Glomerular visceral epithelial cell (primary cell): Measurements from ENCODE around the gene BCL2L13.

Experiments used
- DNase-seq: peaks from one replicate; pipeline ENCODE4 v3.0.0-alpha.2; 2016; ENCODE audit errors: extremely low spot score

BCL2L13 gene

GRCh38 chr22:17726006-17726927 lies 87.7 kb downstream of the BCL2L13 start:
- no peak for DNase-seq

DNA sequence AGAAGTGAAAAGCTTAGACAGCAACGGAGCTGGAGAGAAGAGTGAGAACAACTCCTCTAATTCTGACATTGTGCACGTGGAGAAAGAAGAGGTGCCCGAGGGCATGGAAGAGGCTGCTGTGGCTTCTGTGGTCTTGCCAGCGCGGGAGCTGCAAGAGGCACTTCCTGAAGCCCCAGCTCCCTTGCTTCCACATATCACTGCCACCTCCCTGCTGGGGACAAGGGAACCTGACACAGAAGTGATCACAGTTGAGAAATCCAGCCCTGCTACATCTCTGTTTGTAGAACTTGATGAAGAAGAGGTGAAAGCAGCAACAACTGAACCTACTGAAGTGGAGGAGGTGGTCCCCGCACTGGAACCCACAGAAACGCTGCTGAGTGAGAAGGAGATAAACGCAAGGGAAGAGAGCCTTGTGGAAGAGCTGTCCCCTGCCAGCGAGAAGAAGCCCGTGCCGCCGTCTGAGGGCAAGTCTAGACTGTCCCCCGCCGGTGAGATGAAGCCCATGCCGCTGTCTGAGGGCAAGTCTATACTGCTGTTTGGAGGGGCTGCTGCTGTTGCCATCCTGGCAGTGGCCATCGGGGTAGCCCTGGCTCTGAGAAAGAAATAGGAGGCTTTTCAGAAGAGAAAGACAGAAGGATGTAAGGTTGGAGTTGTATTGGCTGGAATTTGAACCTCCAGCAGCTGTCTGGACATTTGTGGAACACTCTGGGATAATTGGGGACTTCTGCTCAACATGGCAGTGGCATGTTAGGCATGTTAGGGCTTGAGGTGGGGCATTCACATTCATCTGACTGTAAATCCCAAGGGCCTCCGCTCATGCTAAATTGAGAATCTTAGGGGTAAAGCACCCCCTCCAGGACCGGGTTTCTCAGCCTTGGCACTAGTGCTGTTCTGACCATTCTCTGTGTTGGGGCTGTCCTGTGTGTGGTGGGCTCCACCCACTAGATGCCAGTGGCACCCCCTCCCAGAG lies 88.7 kb downstream of the BCL2L13 start:
- no peak for DNase-seq

DNA sequence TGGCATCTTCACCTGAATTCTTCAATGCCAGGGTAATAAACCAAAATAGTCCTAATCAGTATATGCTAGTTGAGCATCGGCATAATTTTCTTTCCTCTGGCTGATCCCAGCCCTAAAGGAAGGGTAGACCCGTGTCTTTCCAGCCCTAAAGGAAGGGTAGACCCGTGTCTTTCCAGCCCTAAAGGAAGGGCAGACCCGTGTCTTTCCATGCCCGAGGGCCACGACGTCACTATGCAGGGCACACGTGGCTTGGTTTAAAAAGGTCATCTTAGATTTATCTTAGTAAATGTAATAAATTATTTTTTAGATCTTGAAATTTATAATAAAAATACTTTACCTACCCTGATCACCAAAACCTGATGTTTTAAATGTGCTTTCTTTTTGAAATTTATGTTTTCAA lies 90.2 kb downstream of the BCL2L13 start:
- DNase-seq, result no peak

DNA sequence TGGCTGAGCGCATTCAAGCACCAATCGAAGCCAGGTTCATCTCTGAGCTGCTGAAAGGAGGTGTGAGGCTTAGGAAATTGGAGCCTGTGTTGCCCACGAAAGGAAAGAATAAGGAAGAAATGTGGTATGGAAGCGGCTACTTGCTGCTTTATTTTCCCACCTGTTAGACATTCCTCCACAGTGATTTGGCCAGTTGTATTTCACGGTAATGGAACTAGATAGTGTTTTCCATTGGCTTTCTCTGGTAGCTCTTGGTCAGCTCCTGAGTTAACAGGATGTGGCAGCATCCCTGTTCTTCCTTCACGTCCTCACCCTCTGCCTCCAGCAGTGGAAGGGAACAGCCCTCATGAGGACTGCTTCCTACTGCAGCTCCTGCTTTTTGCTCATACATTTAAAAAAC lies 91.0 kb downstream of the BCL2L13 start:
- DNase-seq, result no peak

GRCh38 chr22:17732251-17732854 lies 93.8 kb downstream of the BCL2L13 start:
- no peak for DNase-seq

DNA sequence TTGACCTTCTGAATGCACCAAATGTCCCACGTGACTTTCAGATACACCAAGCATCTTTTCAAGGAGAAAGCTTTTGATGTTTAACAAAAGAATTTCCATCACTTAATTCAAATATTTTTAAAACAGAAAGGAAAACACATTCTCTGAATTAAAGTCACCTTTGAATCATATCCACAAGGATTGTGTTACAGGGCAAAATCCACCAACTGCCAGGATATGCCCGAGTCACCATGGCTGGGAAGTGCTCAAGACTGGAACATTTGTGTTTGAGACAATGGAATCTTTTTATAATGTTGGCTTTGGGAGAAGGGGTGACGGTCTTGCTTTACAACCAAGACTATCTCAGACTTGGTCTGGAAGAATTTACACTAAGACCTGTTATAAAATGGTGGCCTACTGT lies 94.9 kb downstream of the BCL2L13 start:
- no peak for DNase-seq

DNA sequence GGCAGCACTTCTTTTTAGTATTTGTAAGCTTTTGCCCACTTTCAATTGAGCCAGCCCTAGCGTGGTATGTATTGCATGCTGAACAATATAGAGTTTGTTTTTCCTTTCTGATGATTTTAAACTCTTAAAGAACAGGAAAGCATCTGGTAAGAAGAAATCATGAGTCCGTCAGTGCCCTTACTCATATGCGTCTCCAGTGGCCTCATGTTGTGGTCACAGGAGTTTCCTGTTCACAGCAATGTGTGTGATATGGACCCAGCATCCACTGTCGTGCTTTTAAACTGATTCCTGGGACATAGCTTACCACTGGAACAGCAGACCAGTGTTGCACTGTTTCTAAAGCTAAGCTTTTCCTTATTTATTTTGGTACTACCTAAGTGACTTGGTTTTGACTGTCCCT lies 95.6 kb downstream of the BCL2L13 start:
- DNase-seq, result peak; percentile 27

DNA sequence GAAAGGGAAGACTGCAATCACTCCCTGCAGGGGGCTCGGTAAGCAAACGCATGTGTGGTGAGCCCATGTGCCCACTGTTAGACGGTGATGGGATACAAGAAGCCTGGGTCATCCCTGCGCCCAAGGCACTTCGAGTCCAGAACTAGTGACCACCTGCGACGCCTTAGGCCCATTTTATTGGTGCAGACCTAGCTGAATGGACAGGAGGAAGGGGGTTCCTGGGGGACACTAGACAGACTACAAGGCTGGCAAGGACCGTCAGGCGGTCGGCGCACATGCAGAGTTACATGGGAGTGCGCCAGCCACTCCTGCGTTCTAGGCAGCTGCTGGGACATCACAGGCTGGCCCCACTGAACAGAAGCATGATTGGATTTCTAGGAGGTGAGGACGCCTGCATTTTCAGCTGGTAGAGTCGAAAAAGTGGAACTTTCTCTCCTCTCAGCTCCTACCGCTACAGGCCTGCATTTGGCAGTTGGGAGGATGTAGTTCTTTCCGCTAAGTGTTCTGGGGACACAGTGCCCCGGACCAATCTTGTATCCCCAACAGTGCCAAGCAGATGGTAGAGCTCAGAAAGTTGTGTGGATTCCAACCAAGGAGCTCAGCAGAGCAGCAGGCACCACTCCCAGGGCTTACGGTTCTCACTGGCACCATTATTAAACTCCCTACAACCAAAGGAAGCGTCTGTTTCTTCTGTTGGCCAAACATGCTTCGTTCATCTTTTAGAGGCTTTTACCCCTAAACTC lies 100.0 kb downstream of the BCL2L13 start:
- no peak for DNase-seq

DNA sequence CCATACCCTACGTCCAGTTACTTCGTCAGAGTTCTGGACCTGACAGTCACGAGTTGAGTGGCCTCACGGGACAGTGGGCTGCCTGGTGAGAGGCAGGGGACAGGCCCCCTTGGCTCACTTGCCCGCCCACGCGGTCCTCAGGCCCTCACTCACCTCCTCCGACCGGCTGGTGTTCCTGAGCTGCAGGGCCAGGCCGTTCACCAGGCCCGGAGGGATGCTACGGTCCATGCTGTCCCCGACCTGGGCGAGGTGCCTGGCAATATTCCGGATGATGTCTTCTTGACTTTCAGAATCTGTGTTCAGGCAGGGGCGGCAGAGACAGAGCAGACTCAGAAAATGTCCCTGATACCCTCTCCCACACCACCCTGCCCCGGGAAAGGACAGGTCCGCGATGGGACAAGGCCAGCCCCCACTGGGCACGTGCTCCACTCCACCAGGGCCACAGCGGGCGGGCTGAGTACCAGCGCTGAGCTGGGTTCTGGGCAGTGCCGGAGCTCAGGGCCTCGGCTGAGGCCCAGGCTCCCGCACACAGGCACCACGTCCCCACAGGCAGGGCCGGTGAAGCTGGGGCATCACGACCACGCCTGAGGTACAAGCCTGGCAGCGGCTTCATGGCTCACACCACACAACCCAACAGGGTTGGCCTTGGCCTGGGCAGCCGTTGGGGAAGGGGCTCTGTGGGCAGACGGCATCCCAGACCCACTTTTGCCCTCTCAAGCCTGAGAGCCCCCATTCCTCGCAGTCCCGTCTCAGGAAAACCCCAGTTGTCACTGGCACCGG lies 100.8 kb downstream of the BCL2L13 start:
- no peak for DNase-seq

DNA sequence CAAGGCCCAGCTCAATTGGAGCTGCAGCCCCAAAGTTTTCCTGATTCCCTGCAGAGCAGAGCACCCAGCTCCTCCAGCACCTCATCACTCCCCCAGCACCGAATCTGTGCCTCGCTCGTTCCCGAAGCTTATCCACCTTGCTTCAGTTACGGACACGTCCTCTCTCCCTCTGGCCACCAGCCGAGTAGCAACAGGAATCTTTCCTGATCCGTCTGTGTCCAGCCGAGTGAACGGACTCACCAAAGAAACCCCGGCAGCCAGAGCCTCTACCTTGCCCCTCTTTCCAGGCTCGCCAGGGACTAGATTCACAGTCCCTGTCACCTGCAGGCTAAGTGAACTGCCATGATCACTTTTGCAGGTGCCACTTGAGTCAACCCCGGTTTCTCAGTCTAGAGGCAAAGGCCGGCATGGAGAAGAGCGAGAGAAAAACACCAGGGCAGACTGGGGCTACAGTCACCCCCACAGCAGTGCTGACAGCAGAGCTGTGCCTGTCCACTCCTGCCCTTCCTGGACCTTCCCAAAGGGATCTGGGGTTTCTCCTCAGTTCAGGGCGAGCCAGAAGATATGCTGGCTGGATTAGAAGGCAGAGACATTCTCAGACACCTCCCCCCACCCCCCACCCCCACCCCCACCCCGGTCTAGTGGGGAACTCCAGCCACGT lies 103.4 kb downstream of the BCL2L13 start:
- no peak for DNase-seq

DNA sequence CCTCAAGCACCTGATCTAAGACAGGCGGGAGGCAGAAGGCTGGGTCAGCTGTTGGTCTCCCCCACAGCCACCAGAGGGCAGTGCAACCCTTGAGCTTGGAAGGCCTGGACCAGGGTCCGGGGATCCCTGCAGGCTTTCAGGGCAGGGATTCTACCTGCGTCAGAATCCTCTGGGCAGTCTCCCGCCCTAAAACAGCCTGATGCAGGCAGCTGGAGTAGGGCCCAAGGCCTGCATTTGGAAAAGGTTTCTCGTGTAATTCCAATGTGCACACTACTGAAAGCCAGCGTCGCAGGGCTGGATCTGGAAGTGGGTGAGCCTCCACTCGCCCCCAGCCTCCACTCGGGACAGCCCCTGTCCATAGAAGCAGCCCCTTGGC lies 104.0 kb downstream of the BCL2L13 start:
- DNase-seq, result peak; percentile 66

DNA sequence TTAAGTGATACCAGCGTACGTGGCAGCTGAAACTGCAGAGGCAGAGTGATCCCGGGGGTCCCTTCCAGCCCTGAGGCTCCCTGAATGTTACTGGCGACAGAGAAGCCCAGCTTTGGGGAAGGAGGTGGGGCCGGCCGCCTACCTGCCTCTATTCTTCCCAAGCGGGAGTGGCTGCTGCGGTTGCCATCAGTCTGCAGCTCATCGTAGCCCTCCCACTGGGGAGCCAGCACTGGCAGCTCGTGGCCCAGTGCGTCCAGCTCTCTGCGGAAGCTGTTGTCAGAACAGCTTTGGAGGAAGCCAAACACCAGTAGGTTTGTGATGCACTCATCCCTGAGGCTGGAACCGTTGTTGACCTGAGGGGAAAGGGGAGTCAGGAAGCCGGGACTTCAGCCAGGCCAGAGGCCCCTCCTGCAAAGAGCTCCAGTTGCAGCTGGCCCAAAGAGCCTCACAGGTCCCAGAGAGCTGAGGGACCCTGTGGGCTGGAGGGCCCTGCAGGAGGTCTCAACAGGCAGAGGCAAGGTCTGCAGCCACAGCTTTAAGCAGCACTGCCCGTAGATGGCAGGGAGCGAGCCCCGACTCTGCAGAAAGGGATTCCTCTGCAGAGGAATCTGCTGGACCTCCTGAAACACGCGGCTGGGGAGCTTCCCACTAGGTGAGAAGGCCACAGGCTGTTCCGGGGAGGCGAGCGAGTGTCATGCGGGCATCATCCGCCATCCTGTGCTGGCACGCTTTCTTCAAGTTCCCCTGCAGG lies 105.3 kb downstream of the BCL2L13 start:
- no peak for DNase-seq

GRCh38 chr22:17744430-17744829 lies 105.9 kb downstream of the BCL2L13 start:
- DNase-seq, result no peak

- no peak for DNase-seq
These were observed 108.4 kb downstream of the BCL2L13 start for GRCh38 chr22:17746916-17747315.

DNA sequence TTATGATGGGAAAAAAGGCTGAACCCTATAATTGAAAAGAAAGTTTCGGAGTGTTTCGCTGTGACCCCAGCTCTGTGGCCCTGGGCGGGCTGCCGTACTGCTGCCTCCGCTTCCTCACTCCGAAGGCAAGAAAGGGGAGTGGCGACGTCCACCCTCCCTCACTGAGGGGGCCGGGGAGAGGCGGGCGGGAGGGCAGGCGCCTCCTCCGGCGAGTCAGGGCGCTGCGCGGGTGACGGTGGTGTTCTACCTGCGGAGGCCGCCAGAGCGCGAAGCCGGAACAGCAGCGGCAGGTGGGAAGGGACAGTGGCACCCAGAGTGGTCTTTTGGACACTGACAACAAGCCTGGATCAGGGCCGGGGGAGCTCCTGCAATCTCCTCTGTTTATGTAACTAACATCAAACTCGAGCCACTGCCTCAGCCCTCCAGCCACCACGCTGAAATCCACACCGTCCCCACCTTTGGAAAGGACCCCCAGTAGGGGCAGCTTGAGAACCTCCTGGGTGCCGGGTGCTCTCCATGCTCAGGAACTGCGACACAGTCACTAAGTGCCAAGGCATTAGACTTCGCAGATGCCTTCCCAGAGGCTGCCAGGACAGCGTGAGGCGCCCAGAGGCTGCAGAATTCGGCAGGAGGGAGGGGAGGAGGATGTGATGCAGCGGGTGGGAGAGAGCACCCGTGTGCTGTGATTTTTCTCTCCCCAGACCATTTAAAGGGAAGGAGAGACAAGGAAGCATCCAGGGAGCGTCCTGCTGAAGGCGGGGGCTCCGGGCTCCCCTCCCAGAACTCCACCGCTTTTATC lies 110.2 kb downstream of the BCL2L13 start:
- DNase-seq, result no peak

- no peak for DNase-seq
These were observed 111.2 kb downstream of the BCL2L13 start for GRCh38 chr22:17749605-17750395.

GRCh38 chr22:17751596-17751995 lies 113.0 kb downstream of the BCL2L13 start:
- DNase-seq, result no peak
